H9 (cell line): ENCODE measurements around the gene SLC16A11. TPM values are rescaled to one million over a fixed set of nuclear protein-coding genes. Genes with fewer than 3 reads are reported as not detected.

Source experiments
- DNase-seq: peaks from one replicate; pipeline ENCODE4 v3.0.0-alpha.2; 2017
- H2AFZ ChIP-seq: one replicate; pipeline ENCODE4 v1.6.1; 2013; ENCODE audit warnings: mild to moderate bottlenecking, low read length, control low read depth, moderate library complexity
- H2AK5ac ChIP-seq: 2 replicates; pipeline ENCODE4 v1.6.1; 2013; ENCODE audit warnings: low read length, control low read depth, mixed read lengths; ENCODE audit not compliant: insufficient read length
- H2BK120ac ChIP-seq: one replicate; pipeline ENCODE4 v1.6.1; 2013; ENCODE audit warnings: low read depth, mild to moderate bottlenecking, low read length, control low read depth, inconsistent platforms; ENCODE audit not compliant: poor library complexity, severe bottlenecking
- H2BK12ac ChIP-seq: 2 replicates; pipeline ENCODE4 v1.6.1; 2013; ENCODE audit warnings: low read length, control low read depth, mixed read lengths, low read depth; ENCODE audit not compliant: insufficient read length
- H2BK15ac ChIP-seq: 2 replicates; pipeline ENCODE4 v1.6.1; 2013; ENCODE audit warnings: low read depth, low read length, control low read depth
- H2BK20ac ChIP-seq: one replicate; pipeline ENCODE4 v1.6.1; 2013; ENCODE audit warnings: low read depth, mild to moderate bottlenecking, low read length, control low read depth, inconsistent platforms; ENCODE audit not compliant: poor library complexity, severe bottlenecking
- H2BK5ac ChIP-seq: 2 replicates; pipeline ENCODE4 v1.6.1; 2013; ENCODE audit warnings: low read length, control low read depth, mixed read lengths; ENCODE audit not compliant: insufficient read length
- H3K14ac ChIP-seq: 2 replicates; pipeline ENCODE4 v1.6.1; 2013; ENCODE audit warnings: low read length, control low read depth; ENCODE audit not compliant: insufficient read depth
- H3K18ac ChIP-seq: 2 replicates; pipeline ENCODE4 v1.6.1; 2013; ENCODE audit warnings: low read depth, mild to moderate bottlenecking, mixed read lengths, low read length, control low read depth; ENCODE audit not compliant: insufficient read length
- H3K23ac ChIP-seq: 2 replicates; pipeline ENCODE4 v1.6.1; 2013; ENCODE audit warnings: low read length, control low read depth, mixed read lengths, low read depth; ENCODE audit not compliant: insufficient read length
- H3K23me2 ChIP-seq: 2 replicates; pipeline ENCODE4 v1.6.1; 2013; ENCODE audit warnings: low read depth, mild to moderate bottlenecking, mixed read lengths, low read length, control low read depth; ENCODE audit not compliant: insufficient read length, poor library complexity, severe bottlenecking
- H3K27ac ChIP-seq: 2 replicates; pipeline ENCODE4 v1.5.1; 2013; ENCODE audit warnings: low read length, control low read depth, mixed read lengths, low read depth; ENCODE audit not compliant: insufficient read length
- H3K27me3 ChIP-seq: 2 replicates; pipeline ENCODE4 v1.6.1; 2013; ENCODE audit warnings: low read length, control low read depth, inconsistent platforms; ENCODE audit not compliant: insufficient read depth
- H3K4ac ChIP-seq: 2 replicates; pipeline ENCODE4 v1.6.1; 2013; ENCODE audit warnings: low read depth, mild to moderate bottlenecking, control low read depth, inconsistent platforms, low read length, moderate library complexity
- H3K4me1 ChIP-seq: 2 replicates; pipeline ENCODE4 v1.6.1; 2013; ENCODE audit warnings: low read length, control low read depth, inconsistent platforms; ENCODE audit not compliant: insufficient read depth
- H3K4me2 ChIP-seq: 2 replicates; pipeline ENCODE4 v1.6.1; 2013; ENCODE audit warnings: low read length, control low read depth, mixed read lengths; ENCODE audit not compliant: insufficient read length, insufficient read depth
- H3K56ac ChIP-seq: 2 replicates; pipeline ENCODE4 v1.6.1; 2013; ENCODE audit warnings: low read depth, mild to moderate bottlenecking, mixed read lengths, low read length, control low read depth; ENCODE audit not compliant: insufficient read length
- H3K79me1 ChIP-seq: 2 replicates; pipeline ENCODE4 v1.6.1; 2013; ENCODE audit warnings: low read depth, mild to moderate bottlenecking, moderate library complexity, low read length, control low read depth, inconsistent platforms; ENCODE audit not compliant: insufficient read depth, poor library complexity, severe bottlenecking
- H3K79me2 ChIP-seq: 2 replicates; pipeline ENCODE4 v1.6.1; 2013; ENCODE audit warnings: low read length, control low read depth, inconsistent platforms; ENCODE audit not compliant: insufficient read depth
- H3K9ac ChIP-seq: 2 replicates; pipeline ENCODE4 v1.6.1; 2013; ENCODE audit warnings: low read length, control low read depth, mixed read lengths; ENCODE audit not compliant: insufficient read length; ENCODE audit errors: extremely low read depth
- H3K9me3 ChIP-seq: one replicate; pipeline ENCODE4 v1.6.1; 2013; ENCODE audit warnings: low read depth, low read length, inconsistent platforms; ENCODE audit not compliant: control insufficient read depth
- H3T11ph ChIP-seq: one replicate; pipeline ENCODE4 v1.6.1; 2013; ENCODE audit warnings: mild to moderate bottlenecking, low read length, control low read depth, inconsistent platforms
- H4K20me1 ChIP-seq: one replicate; pipeline ENCODE4 v1.6.1; 2013; ENCODE audit not compliant: control insufficient read depth, insufficient read length, insufficient read depth
- H4K5ac ChIP-seq: 2 replicates; pipeline ENCODE4 v1.6.1; 2013; ENCODE audit warnings: low read depth, mild to moderate bottlenecking, mixed read lengths, low read length, control low read depth; ENCODE audit not compliant: insufficient read length
- H4K8ac ChIP-seq: replicated peaks from 2 replicates; pipeline ENCODE4 v1.6.1; 2013; ENCODE audit warnings: low read length, control low read depth, mixed read lengths, low read depth; ENCODE audit not compliant: insufficient read length
- H4K91ac ChIP-seq: 2 replicates; pipeline ENCODE4 v1.6.1; 2013; ENCODE audit warnings: low read depth, mild to moderate bottlenecking, moderate library complexity, mixed read lengths, low read length, control low read depth; ENCODE audit not compliant: insufficient read length
- H3K27ac Mint-ChIP-seq, 3 experiments: 2 replicates in 2 of 3; 3 replicates in 1 of 3; pipeline ENCODE4 v1.8.0; 2020 to 2021; ENCODE audit warnings: mixed read lengths in 3 of 3, mild to moderate bottlenecking in 1 of 3, moderate library complexity in 1 of 3
- H3K27me3 Mint-ChIP-seq: 2 replicates; pipeline ENCODE4 v1.8.0; 2021; ENCODE audit warnings: low read depth, mild to moderate bottlenecking, moderate library complexity, mixed read lengths
- H3K36me3 Mint-ChIP-seq, 3 experiments: 2 replicates in 2 of 3; 3 replicates in 1 of 3; pipeline ENCODE4 v1.8.0; 2020 to 2021; ENCODE audit warnings: low read depth in 3 of 3, mixed read lengths in 3 of 3; ENCODE audit not compliant: insufficient read depth in 1 of 3
- H3K4me1 Mint-ChIP-seq, 2 experiments: 2 replicates each; pipeline ENCODE4 v1.8.0; 2020; ENCODE audit warnings: mixed read lengths in 2 of 2
- H3K4me3 Mint-ChIP-seq, 2 experiments: 2 replicates in 1 of 2; 3 replicates in 1 of 2; pipeline ENCODE4 v1.8.0; 2020 to 2021; ENCODE audit warnings: mild to moderate bottlenecking in 2 of 2, mixed read lengths in 2 of 2, moderate library complexity in 1 of 2
- H3K9me3 Mint-ChIP-seq, 2 experiments: 2 replicates in 1 of 2; 3 replicates in 1 of 2; pipeline ENCODE4 v1.8.0; 2020; ENCODE audit warnings: mild to moderate bottlenecking in 2 of 2, mixed read lengths in 2 of 2, moderate library complexity in 1 of 2
- WGBS: extraction: QIAGEN DNeasy Blood & Tissue Kit; methylation state at CpG from one replicate; pipeline ENCODE4 v1.1.7; 2013; ENCODE audit warnings: missing lambda C conversion rate, low lambda C conversion rate, mixed read lengths; ENCODE audit not compliant: insufficient read length; ENCODE audit errors: extremely low coverage; 5-methylcytosine and 5-hydroxymethylcytosine counted together
- total RNA-seq: library from RNA; stranded (reverse); gene quantifications from 2 replicates; pipeline ENCODE4 v1.2.1, GENCODE V29; 2021
- TF ChIP-seq, protein P1 (sequence below): fragments of 200-600 bp; sonication (generic); conservative IDR thresholded peaks from 3 replicates; pipeline ENCODE4 v1.8.0; 2021; ENCODE audit warnings: antibody characterized with exemption, mild to moderate bottlenecking

Gene SLC16A11
- total RNA-seq, 1 experiment from 2014 or later = 0.13 TPM

DNA sequence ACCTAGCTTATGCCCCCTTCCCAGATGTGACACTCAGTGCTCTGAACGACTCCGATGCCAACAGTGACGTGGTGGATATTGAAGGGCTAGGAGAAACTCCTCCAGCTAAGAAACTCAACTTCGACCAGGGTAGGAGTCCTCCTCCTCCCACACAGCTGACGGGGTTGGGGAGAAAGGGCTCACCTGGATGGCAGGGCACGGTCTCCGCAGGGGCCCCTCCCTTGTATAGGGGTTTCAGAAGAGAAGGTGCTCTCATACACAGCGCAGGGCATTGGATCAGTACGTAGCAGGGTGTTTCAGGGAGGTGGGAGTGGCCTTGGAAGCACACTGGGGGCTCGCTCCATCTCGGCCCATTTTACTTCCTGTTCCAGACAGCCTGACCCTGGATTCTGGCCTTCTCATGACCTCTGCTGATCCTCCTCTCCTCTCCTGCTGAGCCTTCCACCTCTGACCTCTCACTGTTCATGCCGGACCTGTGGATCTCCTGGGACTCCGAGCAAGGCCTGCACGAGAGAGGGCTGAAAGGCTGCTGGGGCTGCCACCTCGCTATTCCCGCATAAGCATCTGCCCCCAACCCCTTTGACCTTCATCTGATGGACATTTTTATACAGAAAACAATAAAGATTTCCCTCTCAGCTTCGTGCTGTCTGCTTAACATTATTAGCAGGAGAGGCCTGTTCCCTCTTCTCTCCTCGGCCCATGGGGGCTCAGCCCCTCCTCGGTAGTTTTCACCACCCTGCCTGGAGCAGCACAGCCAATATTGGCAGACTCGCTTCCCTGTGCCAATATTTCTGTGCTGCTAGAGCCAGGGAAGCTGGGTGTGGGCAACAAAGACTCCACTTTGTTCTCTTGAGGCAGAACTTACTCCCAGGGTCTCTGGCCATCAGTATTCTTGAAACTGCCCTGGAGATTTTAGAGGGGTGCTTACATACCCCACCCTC, 26.7 kb downstream of the SLC16A11 start:
- Histone ChIP-seq H3K18ac (no peak overlapping the region), H2AFZ (no peak overlapping the region), H2BK12ac (no peak overlapping the region), H2BK15ac (no peak overlapping the region), H2BK120ac (no peak overlapping the region), H3K27me3 (peaks cover under 1% of the 10 kb centered on the region; the same call in 1 of the 2 replicates), H3K4ac (no peak overlapping the region), H4K8ac (no peak overlapping the region), H4K5ac (no peak overlapping the region), H3K56ac (no peak overlapping the region), H4K20me1 (no peaks in the 10 kb centered on the region), H3K9me3 (no peaks in the 10 kb centered on the region), H3K79me1 (no peaks in the 10 kb centered on the region), H3K9ac (no peak overlapping the region), H3K79me2 (no peaks in the 10 kb centered on the region), H2AK5ac (no peak overlapping the region), H2BK20ac (no peak overlapping the region), H3K23me2 (peaks cover 15% of the 10 kb centered on the region), H3K4me1 (0 out of 2 replicates have a peak, but pooled peaks cover 3% of the 10 kb centered on the region), H2BK5ac (no peak overlapping the region), H3K23ac (no peak overlapping the region), H3K14ac (no peak overlapping the region), H4K91ac (no peak overlapping the region), H3K27ac (no peak overlapping the region), H3T11ph (no peak overlapping the region), H3K4me2 (no peak overlapping the region)
- H3K36me3 Mint-ChIP-seq = peaks cover 2 to 22% (median 3%) of the 10 kb centered on the region in 3 experiments; a peak in 4 of 7 replicates
- TF ChIP-seq, protein P1, sequence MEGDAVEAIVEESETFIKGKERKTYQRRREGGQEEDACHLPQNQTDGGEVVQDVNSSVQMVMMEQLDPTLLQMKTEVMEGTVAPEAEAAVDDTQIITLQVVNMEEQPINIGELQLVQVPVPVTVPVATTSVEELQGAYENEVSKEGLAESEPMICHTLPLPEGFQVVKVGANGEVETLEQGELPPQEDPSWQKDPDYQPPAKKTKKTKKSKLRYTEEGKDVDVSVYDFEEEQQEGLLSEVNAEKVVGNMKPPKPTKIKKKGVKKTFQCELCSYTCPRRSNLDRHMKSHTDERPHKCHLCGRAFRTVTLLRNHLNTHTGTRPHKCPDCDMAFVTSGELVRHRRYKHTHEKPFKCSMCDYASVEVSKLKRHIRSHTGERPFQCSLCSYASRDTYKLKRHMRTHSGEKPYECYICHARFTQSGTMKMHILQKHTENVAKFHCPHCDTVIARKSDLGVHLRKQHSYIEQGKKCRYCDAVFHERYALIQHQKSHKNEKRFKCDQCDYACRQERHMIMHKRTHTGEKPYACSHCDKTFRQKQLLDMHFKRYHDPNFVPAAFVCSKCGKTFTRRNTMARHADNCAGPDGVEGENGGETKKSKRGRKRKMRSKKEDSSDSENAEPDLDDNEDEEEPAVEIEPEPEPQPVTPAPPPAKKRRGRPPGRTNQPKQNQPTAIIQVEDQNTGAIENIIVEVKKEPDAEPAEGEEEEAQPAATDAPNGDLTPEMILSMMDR = no peak
- peaks cover 19% of the 10 kb centered on the region for H3K27me3 Mint-ChIP-seq
- whole genome bisulfite sequencing = no CpG with 5 or more reads among the region's 20 CpGs
- peak overlapping the region in 1 of 2 experiments; percentile 42; a peak in 2 of 5 replicates for H3K4me3 Mint-ChIP-seq
- no peak for DNase-seq
- peaks cover 32 to 61% of the 10 kb centered on the region in 2 experiments for H3K4me1 Mint-ChIP-seq
- no peaks in the 10 kb centered on the region; a peak in 1 of 5 replicates for H3K9me3 Mint-ChIP-seq
- H3K27ac Mint-ChIP-seq = no peak overlapping the region; a peak in 1 of 7 replicates
